SKM-1 treated with dmso at 0.1 percent for 144 hours (cell line): Measurements from ENCODE around the gene FN3K.
"Not testable (repeated sequence)": the region's sequence is repeated elsewhere in the genome, so short reads cannot be mapped to it uniquely, and the experiment has no call there.

Source experiments
- DNase-seq: peaks from one replicate; lab custom pipeline; 2025; ENCODE audit not compliant: unreplicated experiment; lab: John Stamatoyannopoulos, UW

The FN3K gene

GRCh38 chr17:82736511-82737185 lies 1.2 kb downstream of the FN3K start:
- DNase-seq: no peak

- no peak for DNase-seq
These were observed 2.8 kb downstream of the FN3K start for GRCh38 chr17:82737967-82738877.

GRCh38 chr17:82740906-82741759 lies 5.7 kb downstream of the FN3K start:
- no peak for DNase-seq

GRCh38 chr17:82743344-82744219 lies 8.2 kb downstream of the FN3K start:
- DNase-seq: no peak

- DNase-seq: not testable (repeated sequence)
These were observed 9.3 kb downstream of the FN3K start for GRCh38 chr17:82744736-82745135.

- no peak for DNase-seq
These were observed 10.1 kb downstream of the FN3K start for GRCh38 chr17:82745524-82745923.

- no peak for DNase-seq
These were observed 13.3 kb downstream of the FN3K start for GRCh38 chr17:82748756-82749155.

GRCh38 chr17:82750241-82750908 lies 15.0 kb downstream of the FN3K start:
- no peak for DNase-seq

- DNase-seq: no peak
These were observed 15.8 kb downstream of the FN3K start for GRCh38 chr17:82751171-82751570.

- peak; percentile 82 for DNase-seq
These were observed 16.4 kb downstream of the FN3K start, which contains the start of gene TBCD for GRCh38 chr17:82751571-82752370. TSS of gene TBCD (plus strand) at chr17:82752065. CDS start at chr17:82752194, 129 bp downstream.

GRCh38 chr17:82752371-82753200 lies 17.2 kb downstream of the FN3K start:
- no peak for DNase-seq

- no peak for DNase-seq
These were observed 17.7 kb downstream of the FN3K start for GRCh38 chr17:82753201-82753464.

- no peak for DNase-seq
These were observed 19.1 kb downstream of the FN3K start for GRCh38 chr17:82754297-82755208.

GRCh38 chr17:82756166-82756565 lies 20.8 kb downstream of the FN3K start:
- DNase-seq: no peak

- no peak for DNase-seq
These were observed 30.0 kb downstream of the FN3K start for GRCh38 chr17:82765371-82765770.

- no peak for DNase-seq
These were observed 31.8 kb downstream of the FN3K start for GRCh38 chr17:82767041-82767754.

GRCh38 chr17:82769041-82769440 lies 33.6 kb downstream of the FN3K start:
- no peak for DNase-seq
